PFSK-1 (cell line): ENCODE measurements around the gene SLC6A6.

Experiments
- POLR2AphosphoS5 ChIP-seq: IDR thresholded peaks from 2 replicates; pipeline ENCODE4 v1.6.1; 2012; ENCODE audit warnings: low read depth, mild to moderate bottlenecking, control low read depth, low read length, moderate library complexity
- SIN3A ChIP-seq: IDR thresholded peaks from 2 replicates; pipeline ENCODE4 v1.6.1; 2012; ENCODE audit warnings: mild to moderate bottlenecking, low read length, moderate library complexity, borderline replicate concordance; ENCODE audit not compliant: insufficient read depth
- TF ChIP-seq, protein P1 (sequence below), 2 experiments: IDR thresholded peaks; 2 replicates each; pipeline versions ENCODE4 v1.6.1 to v1.8.0; 2011 to 2012; ENCODE audit warnings: low read depth in 2 of 2, low read length in 2 of 2, control low read depth in 1 of 2, inconsistent platforms in 1 of 2, mild to moderate bottlenecking in 1 of 2, moderate library complexity in 1 of 2; ENCODE audit not compliant: insufficient read depth in 1 of 2

DNA sequence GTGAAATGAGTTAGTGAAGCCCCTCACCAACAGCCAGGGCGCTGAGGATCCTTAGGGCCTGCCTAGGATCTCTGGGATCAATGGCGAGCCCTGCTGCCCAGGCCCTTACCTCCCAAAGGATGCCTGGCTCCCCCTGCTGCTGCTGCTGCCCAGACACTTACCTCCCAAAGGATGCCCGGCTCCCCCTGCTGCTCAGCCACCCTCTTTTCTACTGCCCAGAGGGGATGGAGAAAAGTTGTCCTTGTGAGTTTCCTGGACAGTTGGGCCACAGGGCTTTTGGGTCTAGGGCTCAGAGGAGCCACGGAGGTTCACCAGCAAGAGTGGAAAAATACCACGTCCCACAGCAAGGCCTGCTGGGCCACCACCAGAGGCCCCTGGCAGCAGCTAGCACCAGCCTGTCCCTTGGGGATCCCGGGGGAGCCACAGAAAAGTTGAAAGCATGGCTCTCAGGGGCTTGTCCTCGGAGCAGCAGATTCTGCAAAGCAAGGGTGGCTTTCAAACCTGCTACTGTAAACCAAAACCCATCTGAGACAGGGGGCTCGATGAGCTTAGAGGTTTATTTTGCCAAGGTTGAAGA lies 59.4 kb downstream of the SLC6A6 start:
- TF ChIP-seq SIN3A (no peak), POLR2AphosphoS5 (no peak)
- TF ChIP-seq, protein P1, sequence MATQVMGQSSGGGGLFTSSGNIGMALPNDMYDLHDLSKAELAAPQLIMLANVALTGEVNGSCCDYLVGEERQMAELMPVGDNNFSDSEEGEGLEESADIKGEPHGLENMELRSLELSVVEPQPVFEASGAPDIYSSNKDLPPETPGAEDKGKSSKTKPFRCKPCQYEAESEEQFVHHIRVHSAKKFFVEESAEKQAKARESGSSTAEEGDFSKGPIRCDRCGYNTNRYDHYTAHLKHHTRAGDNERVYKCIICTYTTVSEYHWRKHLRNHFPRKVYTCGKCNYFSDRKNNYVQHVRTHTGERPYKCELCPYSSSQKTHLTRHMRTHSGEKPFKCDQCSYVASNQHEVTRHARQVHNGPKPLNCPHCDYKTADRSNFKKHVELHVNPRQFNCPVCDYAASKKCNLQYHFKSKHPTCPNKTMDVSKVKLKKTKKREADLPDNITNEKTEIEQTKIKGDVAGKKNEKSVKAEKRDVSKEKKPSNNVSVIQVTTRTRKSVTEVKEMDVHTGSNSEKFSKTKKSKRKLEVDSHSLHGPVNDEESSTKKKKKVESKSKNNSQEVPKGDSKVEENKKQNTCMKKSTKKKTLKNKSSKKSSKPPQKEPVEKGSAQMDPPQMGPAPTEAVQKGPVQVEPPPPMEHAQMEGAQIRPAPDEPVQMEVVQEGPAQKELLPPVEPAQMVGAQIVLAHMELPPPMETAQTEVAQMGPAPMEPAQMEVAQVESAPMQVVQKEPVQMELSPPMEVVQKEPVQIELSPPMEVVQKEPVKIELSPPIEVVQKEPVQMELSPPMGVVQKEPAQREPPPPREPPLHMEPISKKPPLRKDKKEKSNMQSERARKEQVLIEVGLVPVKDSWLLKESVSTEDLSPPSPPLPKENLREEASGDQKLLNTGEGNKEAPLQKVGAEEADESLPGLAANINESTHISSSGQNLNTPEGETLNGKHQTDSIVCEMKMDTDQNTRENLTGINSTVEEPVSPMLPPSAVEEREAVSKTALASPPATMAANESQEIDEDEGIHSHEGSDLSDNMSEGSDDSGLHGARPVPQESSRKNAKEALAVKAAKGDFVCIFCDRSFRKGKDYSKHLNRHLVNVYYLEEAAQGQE (IDR thresholded peaks at IDR 0.05; ENCODE audit: insufficient read depth in 1 of 2, low read depth in 2 of 2, low read length in 2 of 2), result no peak
